ENCODE measurements around the gene SLC16A6. TPM values are rescaled to one million over a fixed set of nuclear protein-coding genes. Genes with fewer than 3 reads are reported as not detected.

SLC16A6 gene
- total RNA-seq, 1 donor from 2014 or later, result under 0.01 TPM

DNA sequence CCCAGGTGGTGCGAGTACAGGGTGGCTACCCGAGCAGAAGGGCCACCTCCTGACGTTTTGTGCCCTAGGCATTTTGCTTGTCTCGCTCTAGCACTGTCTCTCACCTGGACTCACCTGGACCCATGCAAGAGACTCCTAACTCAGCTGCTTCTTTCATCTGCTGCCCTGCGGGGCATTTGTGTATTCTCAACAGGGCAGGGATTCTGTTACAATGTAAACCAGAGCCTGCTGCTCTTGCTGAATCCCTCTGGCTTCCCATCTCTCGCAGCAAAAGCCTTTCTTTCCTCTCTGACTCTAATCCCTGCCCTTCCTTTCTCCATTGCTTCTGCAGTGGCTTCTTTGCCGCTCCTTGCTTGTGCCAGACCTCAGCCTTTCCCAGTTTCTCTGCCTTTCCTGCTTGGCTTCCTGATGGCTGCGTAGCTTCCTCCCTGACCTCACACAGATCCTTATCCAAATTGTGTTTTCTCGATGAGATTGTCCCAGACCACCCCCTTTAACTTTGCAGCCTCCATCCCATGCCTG lies 10.6 kb upstream of the SLC16A6 start:
- no peak for FAIRE-seq

DNA sequence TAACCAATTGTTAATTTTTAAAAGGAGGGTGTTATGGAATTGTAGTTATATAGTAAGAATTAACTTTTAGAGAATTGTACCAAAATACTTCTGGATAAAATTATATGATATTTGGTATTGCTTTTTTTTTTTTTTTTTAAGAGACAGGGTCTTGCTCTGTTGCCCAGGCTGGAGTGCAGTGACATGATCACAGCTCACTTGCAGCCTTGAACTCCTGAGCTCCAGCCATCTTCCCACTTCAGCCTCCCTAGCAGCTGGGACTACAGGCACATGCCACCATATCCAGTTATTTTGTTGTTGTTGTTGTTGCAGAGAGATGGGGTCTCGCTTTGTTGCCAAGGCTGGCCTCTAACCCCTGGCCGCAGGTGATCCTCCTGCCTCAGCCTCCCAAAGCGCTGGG lies 8.9 kb upstream of the SLC16A6 start:
- FAIRE-seq (no peak), DNase-seq (ENCODE audit: low read depth) (no peak)
- H3K27me3 ChIP-seq (ENCODE audit: control insufficient read depth, insufficient read depth, low read length), result no peaks in the 10 kb centered on the region
- no peaks in the 10 kb centered on the region for H3K36me3 ChIP-seq (ENCODE audit: control insufficient read depth, insufficient read depth, low read length)
- TF ChIP-seq, protein P1, sequence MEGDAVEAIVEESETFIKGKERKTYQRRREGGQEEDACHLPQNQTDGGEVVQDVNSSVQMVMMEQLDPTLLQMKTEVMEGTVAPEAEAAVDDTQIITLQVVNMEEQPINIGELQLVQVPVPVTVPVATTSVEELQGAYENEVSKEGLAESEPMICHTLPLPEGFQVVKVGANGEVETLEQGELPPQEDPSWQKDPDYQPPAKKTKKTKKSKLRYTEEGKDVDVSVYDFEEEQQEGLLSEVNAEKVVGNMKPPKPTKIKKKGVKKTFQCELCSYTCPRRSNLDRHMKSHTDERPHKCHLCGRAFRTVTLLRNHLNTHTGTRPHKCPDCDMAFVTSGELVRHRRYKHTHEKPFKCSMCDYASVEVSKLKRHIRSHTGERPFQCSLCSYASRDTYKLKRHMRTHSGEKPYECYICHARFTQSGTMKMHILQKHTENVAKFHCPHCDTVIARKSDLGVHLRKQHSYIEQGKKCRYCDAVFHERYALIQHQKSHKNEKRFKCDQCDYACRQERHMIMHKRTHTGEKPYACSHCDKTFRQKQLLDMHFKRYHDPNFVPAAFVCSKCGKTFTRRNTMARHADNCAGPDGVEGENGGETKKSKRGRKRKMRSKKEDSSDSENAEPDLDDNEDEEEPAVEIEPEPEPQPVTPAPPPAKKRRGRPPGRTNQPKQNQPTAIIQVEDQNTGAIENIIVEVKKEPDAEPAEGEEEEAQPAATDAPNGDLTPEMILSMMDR (IDR thresholded peaks at IDR 0.05; ENCODE audit: insufficient read depth, low read length, severe bottlenecking), result no peak
- no peak overlapping the region for H3K4me3 ChIP-seq (ENCODE audit: low read depth, low read length)

More for the DNA sequence above, 10.6 kb upstream of the SLC16A6 start:
- Histone ChIP-seq H3K36me3 (ENCODE audit: control insufficient read depth, insufficient read depth, low read length) (no peaks in the 10 kb centered on the region), H3K27me3 (ENCODE audit: control insufficient read depth, insufficient read depth, low read length) (no peaks in the 10 kb centered on the region), H3K4me3 (ENCODE audit: low read depth, low read length) (no peak overlapping the region)
- TF ChIP-seq, protein P1 (IDR thresholded peaks at IDR 0.05; ENCODE audit: insufficient read depth, low read length, severe bottlenecking), result no peak
- no peak for DNase-seq (ENCODE audit: low read depth)

DNA sequence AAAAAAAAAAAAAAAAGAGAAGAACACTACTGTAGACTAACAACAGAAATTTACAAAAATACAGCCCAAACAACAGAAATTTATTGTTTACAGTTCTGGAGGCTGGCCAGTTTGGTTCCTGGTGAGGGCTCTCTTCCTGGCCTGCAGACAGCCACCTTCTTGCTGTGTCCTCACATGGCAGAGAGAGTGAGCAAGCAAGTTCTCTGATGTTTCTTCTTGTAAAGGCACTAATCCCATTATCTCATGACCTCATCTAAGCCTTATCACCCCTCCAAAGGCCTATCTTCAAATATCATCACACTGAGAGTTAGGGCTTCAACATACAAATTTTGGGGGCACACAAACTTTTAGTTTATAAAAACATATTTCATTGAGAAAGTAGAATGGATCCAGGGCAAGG lies 7.7 kb upstream of the SLC16A6 start:
- H3K36me3 ChIP-seq (ENCODE audit: control insufficient read depth, insufficient read depth, low read length), result no peaks in the 10 kb centered on the region
- no peak for DNase-seq (ENCODE audit: low read depth)
- H3K27me3 ChIP-seq (ENCODE audit: control insufficient read depth, insufficient read depth, low read length), result no peaks in the 10 kb centered on the region
- TF ChIP-seq, protein P1 (IDR thresholded peaks at IDR 0.05; ENCODE audit: insufficient read depth, low read length, severe bottlenecking), result no peak
- FAIRE-seq, result no peak
- H3K4me3 ChIP-seq (ENCODE audit: low read depth, low read length), result no peak overlapping the region

DNA sequence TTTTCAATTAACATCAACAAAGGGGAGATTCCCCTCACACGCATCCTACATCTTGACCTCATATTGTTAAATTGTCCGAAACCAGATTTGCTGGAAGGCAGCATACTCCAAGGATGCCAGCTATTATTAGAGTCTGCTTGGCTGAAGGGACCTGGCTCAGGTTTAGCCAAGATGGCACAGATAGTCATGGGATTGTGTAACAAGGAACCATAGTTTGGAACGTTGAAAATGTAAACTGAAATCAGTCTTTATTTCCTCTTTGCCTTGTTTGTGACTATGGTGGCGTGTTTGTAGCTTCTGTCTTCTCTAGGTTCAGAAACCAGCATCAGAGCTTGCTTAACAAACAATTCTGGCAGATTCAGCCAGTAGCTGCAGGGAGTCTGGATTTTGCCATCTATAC lies 6.3 kb upstream of the SLC16A6 start:
- Histone ChIP-seq H3K36me3 (ENCODE audit: control insufficient read depth, insufficient read depth, low read length) (no peaks in the 10 kb centered on the region), H3K27me3 (ENCODE audit: control insufficient read depth, insufficient read depth, low read length) (no peaks in the 10 kb centered on the region), H3K4me3 (ENCODE audit: low read depth, low read length) (no peak overlapping the region)
- TF ChIP-seq, protein P1 (IDR thresholded peaks at IDR 0.05; ENCODE audit: insufficient read depth, low read length, severe bottlenecking), result no peak
- FAIRE-seq (no peak), DNase-seq (ENCODE audit: low read depth) (no peak)

DNA sequence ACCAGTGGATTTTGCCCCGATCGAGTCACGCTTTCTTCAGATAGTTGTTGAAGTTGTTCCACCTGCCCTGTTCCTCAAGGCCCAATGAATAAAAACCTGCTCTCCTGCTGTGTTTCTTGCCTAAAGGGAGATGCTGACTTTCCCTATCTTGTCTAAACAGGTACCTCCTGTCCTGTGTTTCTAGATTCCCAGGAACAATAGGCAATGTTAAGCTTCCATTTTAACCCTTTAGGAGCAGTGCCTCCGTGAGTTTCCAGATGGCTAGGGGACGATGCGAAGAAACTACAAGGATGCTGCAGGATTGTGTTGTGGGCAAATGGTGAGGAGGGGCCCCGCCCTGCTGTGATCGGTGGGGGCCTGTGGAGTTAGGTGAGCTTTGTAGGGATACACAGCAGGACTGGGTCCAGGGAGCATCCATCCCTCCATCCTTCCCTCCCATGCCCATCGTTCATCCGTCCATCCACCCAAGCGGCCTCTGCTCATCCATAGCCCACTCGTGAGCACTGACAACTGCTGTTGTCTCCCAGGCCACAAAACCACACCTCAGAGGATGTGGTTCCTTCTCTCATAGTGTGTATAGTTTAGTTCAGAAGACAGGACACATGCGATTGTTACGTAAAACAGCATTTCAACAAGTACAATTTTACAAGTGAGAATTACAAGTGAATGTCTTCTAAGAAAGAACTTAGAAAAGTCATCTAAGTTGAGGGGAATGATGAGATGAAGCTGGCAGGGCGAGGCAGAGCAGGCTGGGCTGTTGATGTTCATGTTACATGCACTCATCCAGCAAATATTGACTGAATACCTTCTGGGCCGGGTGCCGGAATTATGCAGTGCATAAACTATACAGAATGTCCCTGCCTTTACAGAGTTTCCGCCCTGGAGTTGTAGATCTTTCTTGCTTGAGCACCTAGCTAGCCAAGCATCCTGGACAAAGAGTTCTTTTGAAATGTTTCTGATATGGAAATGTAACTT lies 5.6 kb upstream of the SLC16A6 start:
- DNase-seq (ENCODE audit: low read depth) (no peak), FAIRE-seq (no peak)
- H3K4me3 ChIP-seq (ENCODE audit: low read depth, low read length), result no peak overlapping the region
- TF ChIP-seq, protein P1 (IDR thresholded peaks at IDR 0.05; ENCODE audit: insufficient read depth, low read length, severe bottlenecking), result no peak
- H3K36me3 ChIP-seq (ENCODE audit: control insufficient read depth, insufficient read depth, low read length), result no peaks in the 10 kb centered on the region
- H3K27me3 ChIP-seq (ENCODE audit: control insufficient read depth, insufficient read depth, low read length), result no peaks in the 10 kb centered on the region
